Osteoblast (primary cell): ENCODE results near the gene PPFIBP2. TPM values are rescaled to one million over a fixed set of nuclear protein-coding genes. Genes with fewer than 3 reads are reported as not detected.

Experiments used
- DNase-seq: peaks from one replicate; pipeline ENCODE4 v3.0.0; 2011; ENCODE audit warnings: low spot score, mixed read lengths; ENCODE audit not compliant: insufficient read length; ENCODE audit errors: missing footprints
- H2AFZ ChIP-seq: 2 replicates; pipeline ENCODE4 v1.6.0; 2011; ENCODE audit warnings: mild to moderate bottlenecking, low read length
- H3K27ac ChIP-seq: 2 replicates; pipeline ENCODE4 v1.5.1; 2011; ENCODE audit warnings: mild to moderate bottlenecking, low read depth, low read length, moderate library complexity
- H3K27me3 ChIP-seq: 2 replicates; pipeline ENCODE4 v1.6.0; 2012; ENCODE audit warnings: mild to moderate bottlenecking, control low read depth, inconsistent platforms, low read length, moderate library complexity; ENCODE audit not compliant: insufficient read depth
- H3K36me3 ChIP-seq: 2 replicates; pipeline ENCODE4 v1.5.1; 2011; ENCODE audit warnings: mild to moderate bottlenecking, low read length, control low read depth, moderate library complexity; ENCODE audit not compliant: insufficient read depth
- H3K4me1 ChIP-seq: 2 replicates; pipeline ENCODE4 v1.5.1; 2011; ENCODE audit warnings: mild to moderate bottlenecking, low read length, control low read depth, moderate library complexity; ENCODE audit not compliant: insufficient read depth
- H3K4me2 ChIP-seq: 2 replicates; pipeline ENCODE4 v1.6.0; 2011; ENCODE audit warnings: mild to moderate bottlenecking, low read length; ENCODE audit not compliant: insufficient read depth
- H3K4me3 ChIP-seq: fragments of 200-600 bp; sonication (generic); 3 replicates; pipeline ENCODE4 v1.5.1; 2012; ENCODE audit warnings: mild to moderate bottlenecking, low read length, inconsistent platforms; ENCODE audit not compliant: insufficient read depth
- H3K79me2 ChIP-seq: 2 replicates; pipeline ENCODE4 v1.6.0; 2012; ENCODE audit warnings: mild to moderate bottlenecking, low read length, control low read depth, inconsistent platforms; ENCODE audit not compliant: insufficient read depth
- H3K9me3 ChIP-seq: 2 replicates; pipeline ENCODE4 v1.5.1; 2011; ENCODE audit warnings: low read depth, low read length, control low read depth
- H4K20me1 ChIP-seq: 2 replicates; pipeline ENCODE4 v1.6.0; 2012; ENCODE audit warnings: mild to moderate bottlenecking, low read length, control low read depth; ENCODE audit not compliant: insufficient read depth
- CTCF ChIP-seq: IDR thresholded peaks from 2 replicates; pipeline ENCODE4 v1.5.1; 2011; ENCODE audit warnings: mild to moderate bottlenecking, low read depth, low read length, moderate library complexity; ENCODE audit errors: extremely low read depth
- total RNA-seq: library from RNA; depleted of rRNA; stranded (reverse); fragments of >200 nt; gene quantifications from 2 replicates; pipeline ENCODE4 v1.2.3, GENCODE V29; 2012

The PPFIBP2 gene
- total RNA-seq, 1 donor: 25.0 TPM

GRCh38 chr11:7587712-7588111 lies 73.9 kb downstream of the PPFIBP2 start:
- H3K27me3 ChIP-seq: peaks cover 4% of the 10 kb centered on the region
- no peaks in the 10 kb centered on the region for H3K79me2 ChIP-seq
- TF ChIP-seq CTCF: no peak
- no peak overlapping the region for H3K4me3 ChIP-seq
- no peaks in the 10 kb centered on the region for H3K9me3 ChIP-seq
- no peak overlapping the region for H3K27ac ChIP-seq
- H3K36me3 ChIP-seq: no peaks in the 10 kb centered on the region
- peaks cover 3% of the 10 kb centered on the region for H3K4me1 ChIP-seq
- no peak overlapping the region for H2AFZ ChIP-seq
- no peak overlapping the region for H3K4me2 ChIP-seq
- no peak for DNase-seq
- peaks cover 3% of the 10 kb centered on the region for H4K20me1 ChIP-seq

GRCh38 chr11:7589861-7590260 lies 76.1 kb downstream of the PPFIBP2 start:
- H3K4me2 ChIP-seq: no peak overlapping the region
- H3K4me3 ChIP-seq: no peak overlapping the region
- no peaks in the 10 kb centered on the region for H3K27me3 ChIP-seq
- H4K20me1 ChIP-seq: peaks cover 3% of the 10 kb centered on the region
- H3K36me3 ChIP-seq: no peaks in the 10 kb centered on the region
- H3K9me3 ChIP-seq: no peaks in the 10 kb centered on the region
- no peak for TF ChIP-seq CTCF
- H3K4me1 ChIP-seq: peaks cover 7% of the 10 kb centered on the region
- DNase-seq: no peak
- no peaks in the 10 kb centered on the region for H3K79me2 ChIP-seq
- H3K27ac ChIP-seq: no peak overlapping the region
- H2AFZ ChIP-seq: no peak overlapping the region

- Histone ChIP-seq H3K4me1 (peaks cover 7% of the 10 kb centered on the region), H3K4me2 (no peak overlapping the region)
Measured at GRCh38 chr11:7590529-7590928, 76.7 kb downstream of the PPFIBP2 start.

More at GRCh38 chr11:7590529-7590928, 76.7 kb downstream of the PPFIBP2 start:
- DNase-seq: no peak
- TF ChIP-seq CTCF: no peak
- H3K79me2 ChIP-seq: no peaks in the 10 kb centered on the region
- no peaks in the 10 kb centered on the region for H3K9me3 ChIP-seq
- no peaks in the 10 kb centered on the region for H3K36me3 ChIP-seq
- no peak overlapping the region for H2AFZ ChIP-seq
- H3K4me3 ChIP-seq: no peak overlapping the region
- H3K27ac ChIP-seq: no peak overlapping the region
- H3K27me3 ChIP-seq: no peaks in the 10 kb centered on the region
- H4K20me1 ChIP-seq: peaks cover 3% of the 10 kb centered on the region
